Measurements from ENCODE around the gene WNK4. TPM values are rescaled to one million over a fixed set of nuclear protein-coding genes. Genes with fewer than 3 reads are reported as not detected.

WNK4 gene
- total and polyA plus RNA-seq, 2 experiments from 2014 or later = 0.10 to 0.65 TPM

DNA sequence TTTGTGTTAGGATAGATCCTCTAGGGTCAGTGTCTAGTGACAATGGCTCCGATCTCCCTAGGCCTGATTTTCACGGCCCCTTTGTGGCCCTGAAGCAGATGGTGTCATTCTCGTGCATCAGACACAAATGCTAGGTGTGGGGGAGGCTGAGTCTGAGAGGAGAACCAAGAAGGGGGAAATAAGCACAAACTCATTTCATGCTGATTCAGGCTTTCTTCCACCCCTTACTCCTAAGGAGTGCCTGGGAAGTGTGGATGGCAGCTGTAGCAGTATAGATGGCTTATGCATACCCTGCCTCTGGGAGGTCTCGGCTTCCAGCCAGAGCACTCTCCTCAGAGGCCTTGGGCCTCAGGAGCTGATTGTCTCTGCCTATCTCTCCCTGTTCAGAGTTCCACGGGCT is 1.8 kb upstream of the WNK4 start:
- Histone ChIP-seq H3K27me3 (ENCODE audit: insufficient read depth) (peaks cover 30% of the 10 kb centered on the region), H3K79me2 (replicated peaks; ENCODE audit: insufficient read depth) (0 out of 2 replicates have a peak, but pooled peaks cover 6% of the 10 kb centered on the region), H4K20me1 (replicated peaks; ENCODE audit: insufficient read depth) (no peaks in the 10 kb centered on the region), H3K36me3 (ENCODE audit: insufficient read depth) (peaks cover 9% of the 10 kb centered on the region; the same call in 1 of the 2 replicates), H3K9me2 (ENCODE audit: insufficient read depth) (no peaks in the 10 kb centered on the region), H2AFZ (no peak overlapping the region), H3F3A (replicated peaks; ENCODE audit: low read depth) (peaks cover 12% of the 10 kb centered on the region; the same call in 1 of the 2 replicates), H3K4me2 (no peak overlapping the region), H3K27ac (ENCODE audit: low read depth) (no peak overlapping the region), H3K4me3 (no peak overlapping the region), H3K4me1 (ENCODE audit: insufficient read depth) (peaks cover 22% of the 10 kb centered on the region; the same call in 1 of the 2 replicates)
- TF ChIP-seq ZNF331 (CRISPR knock-in tag; IDR thresholded peaks at IDR 0.05; ENCODE audit: low read depth) (no peak), EZH2phosphoT487 (IDR thresholded peaks at IDR 0.05; ENCODE audit: unreplicated experiment) (no peak), STAT1 (IDR thresholded peaks at IDR 0.05; ENCODE audit: unreplicated experiment) (no peak), ZNF114 (CRISPR knock-in tag; IDR thresholded peaks at IDR 0.05) (no peak), JUNB (IDR thresholded peaks at IDR 0.05; ENCODE audit: unreplicated experiment) (no peak), NANOG (IDR thresholded peaks at IDR 0.05; ENCODE audit: borderline replicate concordance) (no peak), EZH2 (IDR thresholded peaks at IDR 0.05; ENCODE audit: low read depth, unreplicated experiment) (no peak), CREB1 (CRISPR knock-in tag; IDR thresholded peaks at IDR 0.05; ENCODE audit: low read depth) (no peak), POLR2AphosphoS5 (IDR thresholded peaks at IDR 0.05; ENCODE audit: low read depth) (no peak)
- TF ChIP-seq, protein P1, sequence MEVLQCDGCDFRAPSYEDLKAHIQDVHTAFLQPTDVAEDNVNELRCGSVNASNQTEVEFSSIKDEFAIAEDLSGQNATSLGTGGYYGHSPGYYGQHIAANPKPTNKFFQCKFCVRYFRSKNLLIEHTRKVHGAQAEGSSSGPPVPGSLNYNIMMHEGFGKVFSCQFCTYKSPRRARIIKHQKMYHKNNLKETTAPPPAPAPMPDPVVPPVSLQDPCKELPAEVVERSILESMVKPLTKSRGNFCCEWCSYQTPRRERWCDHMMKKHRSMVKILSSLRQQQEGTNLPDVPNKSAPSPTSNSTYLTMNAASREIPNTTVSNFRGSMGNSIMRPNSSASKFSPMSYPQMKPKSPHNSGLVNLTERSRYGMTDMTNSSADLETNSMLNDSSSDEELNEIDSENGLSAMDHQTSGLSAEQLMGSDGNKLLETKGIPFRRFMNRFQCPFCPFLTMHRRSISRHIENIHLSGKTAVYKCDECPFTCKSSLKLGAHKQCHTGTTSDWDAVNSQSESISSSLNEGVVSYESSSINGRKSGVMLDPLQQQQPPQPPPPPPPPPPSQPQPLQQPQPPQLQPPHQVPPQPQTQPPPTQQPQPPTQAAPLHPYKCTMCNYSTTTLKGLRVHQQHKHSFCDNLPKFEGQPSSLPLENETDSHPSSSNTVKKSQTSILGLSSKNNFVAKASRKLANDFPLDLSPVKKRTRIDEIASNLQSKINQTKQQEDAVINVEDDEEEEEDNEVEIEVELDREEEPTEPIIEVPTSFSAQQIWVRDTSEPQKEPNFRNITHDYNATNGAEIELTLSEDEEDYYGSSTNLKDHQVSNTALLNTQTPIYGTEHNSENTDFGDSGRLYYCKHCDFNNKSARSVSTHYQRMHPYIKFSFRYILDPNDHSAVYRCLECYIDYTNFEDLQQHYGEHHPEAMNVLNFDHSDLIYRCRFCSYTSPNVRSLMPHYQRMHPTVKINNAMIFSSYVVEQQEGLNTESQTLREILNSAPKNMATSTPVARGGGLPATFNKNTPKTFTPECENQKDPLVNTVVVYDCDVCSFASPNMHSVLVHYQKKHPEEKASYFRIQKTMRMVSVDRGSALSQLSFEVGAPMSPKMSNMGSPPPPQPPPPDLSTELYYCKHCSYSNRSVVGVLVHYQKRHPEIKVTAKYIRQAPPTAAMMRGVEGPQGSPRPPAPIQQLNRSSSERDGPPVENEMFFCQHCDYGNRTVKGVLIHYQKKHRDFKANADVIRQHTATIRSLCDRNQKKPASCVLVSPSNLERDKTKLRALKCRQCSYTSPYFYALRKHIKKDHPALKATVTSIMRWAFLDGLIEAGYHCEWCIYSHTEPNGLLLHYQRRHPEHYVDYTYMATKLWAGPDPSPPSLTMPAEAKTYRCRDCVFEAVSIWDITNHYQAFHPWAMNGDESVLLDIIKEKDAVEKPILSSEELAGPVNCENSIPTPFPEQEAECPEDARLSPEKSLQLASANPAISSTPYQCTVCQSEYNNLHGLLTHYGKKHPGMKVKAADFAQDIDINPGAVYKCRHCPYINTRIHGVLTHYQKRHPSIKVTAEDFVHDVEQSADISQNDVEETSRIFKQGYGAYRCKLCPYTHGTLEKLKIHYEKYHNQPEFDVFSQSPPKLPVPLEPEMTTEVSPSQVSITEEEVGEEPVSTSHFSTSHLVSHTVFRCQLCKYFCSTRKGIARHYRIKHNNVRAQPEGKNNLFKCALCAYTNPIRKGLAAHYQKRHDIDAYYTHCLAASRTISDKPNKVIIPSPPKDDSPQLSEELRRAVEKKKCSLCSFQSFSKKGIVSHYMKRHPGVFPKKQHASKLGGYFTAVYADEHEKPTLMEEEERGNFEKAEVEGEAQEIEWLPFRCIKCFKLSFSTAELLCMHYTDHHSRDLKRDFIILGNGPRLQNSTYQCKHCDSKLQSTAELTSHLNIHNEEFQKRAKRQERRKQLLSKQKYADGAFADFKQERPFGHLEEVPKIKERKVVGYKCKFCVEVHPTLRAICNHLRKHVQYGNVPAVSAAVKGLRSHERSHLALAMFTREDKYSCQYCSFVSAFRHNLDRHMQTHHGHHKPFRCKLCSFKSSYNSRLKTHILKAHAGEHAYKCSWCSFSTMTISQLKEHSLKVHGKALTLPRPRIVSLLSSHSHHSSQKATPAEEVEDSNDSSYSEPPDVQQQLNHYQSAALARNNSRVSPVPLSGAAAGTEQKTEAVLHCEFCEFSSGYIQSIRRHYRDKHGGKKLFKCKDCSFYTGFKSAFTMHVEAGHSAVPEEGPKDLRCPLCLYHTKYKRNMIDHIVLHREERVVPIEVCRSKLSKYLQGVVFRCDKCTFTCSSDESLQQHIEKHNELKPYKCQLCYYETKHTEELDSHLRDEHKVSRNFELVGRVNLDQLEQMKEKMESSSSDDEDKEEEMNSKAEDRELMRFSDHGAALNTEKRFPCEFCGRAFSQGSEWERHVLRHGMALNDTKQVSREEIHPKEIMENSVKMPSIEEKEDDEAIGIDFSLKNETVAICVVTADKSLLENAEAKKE (CRISPR knock-in tag; IDR thresholded peaks at IDR 0.05) = no peak
- TF ChIP-seq, protein P2, sequence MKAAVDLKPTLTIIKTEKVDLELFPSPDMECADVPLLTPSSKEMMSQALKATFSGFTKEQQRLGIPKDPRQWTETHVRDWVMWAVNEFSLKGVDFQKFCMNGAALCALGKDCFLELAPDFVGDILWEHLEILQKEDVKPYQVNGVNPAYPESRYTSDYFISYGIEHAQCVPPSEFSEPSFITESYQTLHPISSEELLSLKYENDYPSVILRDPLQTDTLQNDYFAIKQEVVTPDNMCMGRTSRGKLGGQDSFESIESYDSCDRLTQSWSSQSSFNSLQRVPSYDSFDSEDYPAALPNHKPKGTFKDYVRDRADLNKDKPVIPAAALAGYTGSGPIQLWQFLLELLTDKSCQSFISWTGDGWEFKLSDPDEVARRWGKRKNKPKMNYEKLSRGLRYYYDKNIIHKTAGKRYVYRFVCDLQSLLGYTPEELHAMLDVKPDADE (IDR thresholded peaks at IDR 0.05) = no peak
- TF ChIP-seq, protein P3, sequence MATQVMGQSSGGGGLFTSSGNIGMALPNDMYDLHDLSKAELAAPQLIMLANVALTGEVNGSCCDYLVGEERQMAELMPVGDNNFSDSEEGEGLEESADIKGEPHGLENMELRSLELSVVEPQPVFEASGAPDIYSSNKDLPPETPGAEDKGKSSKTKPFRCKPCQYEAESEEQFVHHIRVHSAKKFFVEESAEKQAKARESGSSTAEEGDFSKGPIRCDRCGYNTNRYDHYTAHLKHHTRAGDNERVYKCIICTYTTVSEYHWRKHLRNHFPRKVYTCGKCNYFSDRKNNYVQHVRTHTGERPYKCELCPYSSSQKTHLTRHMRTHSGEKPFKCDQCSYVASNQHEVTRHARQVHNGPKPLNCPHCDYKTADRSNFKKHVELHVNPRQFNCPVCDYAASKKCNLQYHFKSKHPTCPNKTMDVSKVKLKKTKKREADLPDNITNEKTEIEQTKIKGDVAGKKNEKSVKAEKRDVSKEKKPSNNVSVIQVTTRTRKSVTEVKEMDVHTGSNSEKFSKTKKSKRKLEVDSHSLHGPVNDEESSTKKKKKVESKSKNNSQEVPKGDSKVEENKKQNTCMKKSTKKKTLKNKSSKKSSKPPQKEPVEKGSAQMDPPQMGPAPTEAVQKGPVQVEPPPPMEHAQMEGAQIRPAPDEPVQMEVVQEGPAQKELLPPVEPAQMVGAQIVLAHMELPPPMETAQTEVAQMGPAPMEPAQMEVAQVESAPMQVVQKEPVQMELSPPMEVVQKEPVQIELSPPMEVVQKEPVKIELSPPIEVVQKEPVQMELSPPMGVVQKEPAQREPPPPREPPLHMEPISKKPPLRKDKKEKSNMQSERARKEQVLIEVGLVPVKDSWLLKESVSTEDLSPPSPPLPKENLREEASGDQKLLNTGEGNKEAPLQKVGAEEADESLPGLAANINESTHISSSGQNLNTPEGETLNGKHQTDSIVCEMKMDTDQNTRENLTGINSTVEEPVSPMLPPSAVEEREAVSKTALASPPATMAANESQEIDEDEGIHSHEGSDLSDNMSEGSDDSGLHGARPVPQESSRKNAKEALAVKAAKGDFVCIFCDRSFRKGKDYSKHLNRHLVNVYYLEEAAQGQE (IDR thresholded peaks at IDR 0.05; ENCODE audit: unreplicated experiment) = no peak
- TF ChIP-seq, protein P4, sequence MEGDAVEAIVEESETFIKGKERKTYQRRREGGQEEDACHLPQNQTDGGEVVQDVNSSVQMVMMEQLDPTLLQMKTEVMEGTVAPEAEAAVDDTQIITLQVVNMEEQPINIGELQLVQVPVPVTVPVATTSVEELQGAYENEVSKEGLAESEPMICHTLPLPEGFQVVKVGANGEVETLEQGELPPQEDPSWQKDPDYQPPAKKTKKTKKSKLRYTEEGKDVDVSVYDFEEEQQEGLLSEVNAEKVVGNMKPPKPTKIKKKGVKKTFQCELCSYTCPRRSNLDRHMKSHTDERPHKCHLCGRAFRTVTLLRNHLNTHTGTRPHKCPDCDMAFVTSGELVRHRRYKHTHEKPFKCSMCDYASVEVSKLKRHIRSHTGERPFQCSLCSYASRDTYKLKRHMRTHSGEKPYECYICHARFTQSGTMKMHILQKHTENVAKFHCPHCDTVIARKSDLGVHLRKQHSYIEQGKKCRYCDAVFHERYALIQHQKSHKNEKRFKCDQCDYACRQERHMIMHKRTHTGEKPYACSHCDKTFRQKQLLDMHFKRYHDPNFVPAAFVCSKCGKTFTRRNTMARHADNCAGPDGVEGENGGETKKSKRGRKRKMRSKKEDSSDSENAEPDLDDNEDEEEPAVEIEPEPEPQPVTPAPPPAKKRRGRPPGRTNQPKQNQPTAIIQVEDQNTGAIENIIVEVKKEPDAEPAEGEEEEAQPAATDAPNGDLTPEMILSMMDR (conservative IDR thresholded peaks at IDR 0.05; ENCODE audit: low read depth in 2 of 2) = no peak
- no peak for DNase-seq (ENCODE audit: low spot score)
- H3K27me3 Mint-ChIP-seq (ENCODE audit: insufficient read depth, low read depth, poor library complexity) = peaks cover 40% of the 10 kb centered on the region
- H3K9me3 Mint-ChIP-seq = no peaks in the 10 kb centered on the region; the same call in 2 of the 3 replicates
- no peak for ATAC-seq
- peaks cover 47% of the 10 kb centered on the region for H3K36me3 Mint-ChIP-seq (ENCODE audit: low read depth)
- no peak overlapping the region for H3K27ac Mint-ChIP-seq
- peaks cover 29% of the 10 kb centered on the region for H3K4me1 Mint-ChIP-seq
- no peak overlapping the region for H3K4me3 Mint-ChIP-seq

Measured in GM23338 (cell line).